GM21423 (cell line): ENCODE results near the gene ILF3.

Source experiments
- ATAC-seq: cut with Tn5 transposase; IDR thresholded peaks from one replicate; pipeline ENCODE4 v1.9.1; 2021; ENCODE audit warnings: mild to moderate bottlenecking, moderate library complexity; ENCODE audit not compliant: unreplicated experiment

Gene ILF3

DNA sequence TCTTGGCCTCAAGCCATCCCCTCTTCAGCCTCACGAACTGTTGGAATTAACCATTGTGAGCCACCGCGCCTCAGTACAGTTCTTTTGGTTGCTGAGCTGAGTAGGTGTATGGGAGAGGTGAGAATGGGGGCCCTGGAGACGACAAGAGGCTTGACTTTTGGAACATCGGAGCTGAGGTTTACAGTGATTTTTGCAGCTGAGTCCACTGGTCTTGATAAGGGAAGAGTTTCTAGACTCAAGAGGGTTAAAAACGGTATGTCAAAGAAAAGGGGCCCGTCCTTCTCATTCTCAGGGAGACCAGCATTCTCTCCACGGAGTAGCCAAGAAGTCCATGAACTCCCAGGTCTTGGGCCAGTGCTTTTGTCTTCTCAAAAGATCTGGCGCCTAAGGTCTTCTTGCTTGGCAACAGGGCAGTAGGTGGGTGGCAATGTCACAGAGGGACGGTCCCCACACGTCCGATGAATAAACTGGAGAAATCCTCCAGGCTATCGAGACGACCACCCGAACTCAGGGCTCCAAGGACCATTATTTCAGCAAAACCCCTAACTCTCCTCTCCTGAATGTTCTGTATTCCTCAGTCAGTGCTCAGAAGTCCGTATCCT, 40.7 kb downstream of the ILF3 start:
- no peak for ATAC-seq

DNA sequence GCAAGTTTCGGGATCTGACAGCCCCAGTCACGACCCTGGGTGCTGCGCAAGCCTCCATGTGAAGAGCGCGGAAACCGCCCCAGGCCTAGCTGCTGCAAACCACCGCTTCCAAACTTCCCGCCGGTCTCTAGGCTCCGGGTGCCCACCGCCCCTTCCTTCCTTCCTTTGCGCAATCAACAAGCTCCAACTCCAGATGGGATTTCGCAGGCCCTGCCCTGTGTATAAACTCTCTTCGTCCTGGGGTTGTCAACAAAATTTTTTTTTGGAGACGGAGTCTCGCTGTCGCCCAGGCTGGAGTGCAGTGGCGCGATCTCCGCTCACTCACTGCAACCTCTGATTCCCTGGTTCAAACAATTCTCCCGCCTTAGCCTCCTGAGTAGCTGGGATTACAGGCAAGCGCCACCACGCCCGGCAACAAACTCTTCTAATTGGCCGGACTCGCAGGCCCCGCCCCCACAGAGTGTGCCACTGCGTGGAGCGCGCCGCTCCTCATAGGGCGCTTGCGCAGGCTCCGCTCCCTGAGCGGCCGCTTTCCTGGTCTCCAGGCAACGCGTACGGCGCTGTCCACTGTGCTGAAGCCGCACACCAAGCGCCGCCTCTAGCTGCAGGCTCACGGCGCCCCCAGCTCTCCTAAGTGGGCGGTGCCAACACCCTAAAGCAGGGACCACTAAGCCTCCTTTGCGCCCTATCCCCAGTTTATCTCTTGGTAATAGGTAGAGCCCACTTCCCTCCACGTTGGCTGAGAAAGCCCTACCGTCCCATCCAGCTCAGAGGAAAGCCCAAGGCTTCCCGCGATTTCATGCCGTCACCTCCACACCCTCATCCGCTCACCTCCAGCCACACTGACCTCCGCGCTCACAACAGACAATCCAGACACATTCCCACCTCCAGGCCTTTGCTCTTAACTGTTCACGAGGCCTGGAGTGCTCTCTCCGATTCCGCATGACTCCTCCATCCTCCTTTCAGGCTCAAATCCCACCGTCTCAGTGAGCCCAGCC, 41.6 kb downstream of the ILF3 start:
- peak; percentile 79 for ATAC-seq

DNA sequence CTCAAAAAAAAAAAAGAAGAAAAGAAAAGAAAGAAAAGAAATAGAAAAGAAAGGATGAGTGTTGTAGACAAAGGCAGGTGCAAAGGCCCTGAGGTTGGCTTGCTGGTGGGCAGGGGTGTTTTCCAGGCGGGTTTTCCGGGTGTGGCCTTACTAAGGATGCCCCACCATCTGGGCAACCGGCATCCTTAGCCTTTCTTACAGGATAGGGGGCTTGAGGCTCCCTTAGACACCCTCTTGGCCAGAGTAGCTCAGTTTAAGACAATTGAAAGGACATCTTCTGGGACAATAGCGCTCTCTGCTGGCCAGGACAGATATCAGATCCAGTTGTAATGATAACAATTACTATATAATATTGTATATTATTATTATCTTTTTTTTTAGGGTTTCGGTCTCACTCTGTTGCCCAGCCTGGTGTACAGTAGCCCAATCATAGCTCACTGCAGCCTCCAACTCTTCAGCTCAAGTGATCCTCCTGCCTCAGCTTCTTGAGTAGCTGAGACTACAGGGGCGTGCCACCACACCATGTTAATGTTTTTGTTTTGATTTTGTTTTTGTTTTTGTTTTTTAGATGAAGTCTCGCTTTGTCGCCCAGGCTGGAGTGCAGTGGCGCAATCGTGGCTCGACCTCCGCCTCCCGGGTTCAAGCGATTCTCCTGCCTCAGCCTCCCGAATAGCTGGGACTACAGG, 45.6 kb downstream of the ILF3 start:
- ATAC-seq = no peak

DNA sequence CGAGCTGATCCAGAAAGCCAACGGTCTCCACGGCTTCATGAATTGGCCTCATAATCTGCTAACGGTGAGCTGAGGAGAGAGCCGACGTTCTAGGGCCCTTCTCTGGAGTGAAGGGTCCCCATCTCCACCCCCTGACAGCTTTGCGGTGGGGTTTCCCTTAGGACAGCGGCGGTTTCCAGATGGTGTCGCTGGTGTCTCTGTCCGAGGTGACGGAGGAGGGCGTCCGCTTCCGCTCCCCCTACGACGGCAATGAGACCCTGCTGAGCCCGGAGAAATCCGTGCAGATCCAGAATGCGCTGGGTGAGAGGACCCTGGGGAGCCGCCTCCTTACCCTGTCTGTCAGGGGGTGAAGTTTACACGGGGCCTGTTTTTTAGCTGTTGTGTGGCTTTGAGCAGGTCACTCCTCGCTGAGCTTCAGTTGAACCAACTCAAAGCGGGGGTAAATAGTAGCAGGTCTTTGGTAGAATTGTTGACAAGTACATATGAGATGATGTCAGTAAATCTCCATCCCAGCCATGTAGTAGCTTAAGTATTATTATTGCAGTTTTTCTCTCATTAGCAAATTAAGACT, 47.9 kb downstream of the ILF3 start:
- ATAC-seq = peak; percentile 42

DNA sequence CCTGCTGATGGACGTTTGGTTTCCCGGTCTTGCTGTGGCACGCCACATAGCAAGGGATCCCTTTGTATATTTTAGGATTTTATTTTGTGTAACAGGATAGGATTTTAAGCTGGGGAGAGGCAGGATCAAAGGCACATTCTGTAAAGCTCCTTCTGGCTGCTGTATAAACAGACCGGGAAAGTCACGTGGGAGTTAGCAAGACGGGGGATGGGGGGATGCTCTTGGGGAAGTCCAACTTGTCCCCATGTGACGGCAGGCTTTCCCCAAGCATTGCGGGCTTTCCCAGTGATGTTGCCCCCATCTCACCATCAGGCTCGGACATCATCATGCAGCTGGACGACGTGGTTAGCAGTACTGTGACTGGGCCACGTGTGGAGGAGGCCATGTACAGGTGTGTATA, 52.8 kb downstream of the ILF3 start:
- no peak for ATAC-seq

DNA sequence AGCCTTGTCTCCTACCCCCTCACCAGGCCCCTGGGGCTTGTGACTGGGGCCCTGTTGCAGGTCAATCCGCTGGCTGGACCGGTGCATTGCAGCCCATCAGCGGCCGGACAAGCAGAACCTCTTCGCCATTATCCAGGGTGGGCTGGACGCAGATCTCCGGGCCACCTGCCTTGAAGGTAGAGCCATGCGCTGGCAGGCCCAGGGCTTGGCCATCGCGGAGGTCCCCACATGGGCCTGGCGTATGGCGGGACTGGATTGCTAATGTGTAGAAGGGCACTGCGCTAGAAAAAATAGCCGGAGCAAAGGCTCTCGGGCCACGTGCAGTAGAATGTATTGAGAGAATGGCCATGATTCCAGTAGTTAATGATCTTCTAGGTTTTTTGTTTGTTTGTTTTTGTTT, 53.3 kb downstream of the ILF3 start:
- ATAC-seq = no peak

DNA sequence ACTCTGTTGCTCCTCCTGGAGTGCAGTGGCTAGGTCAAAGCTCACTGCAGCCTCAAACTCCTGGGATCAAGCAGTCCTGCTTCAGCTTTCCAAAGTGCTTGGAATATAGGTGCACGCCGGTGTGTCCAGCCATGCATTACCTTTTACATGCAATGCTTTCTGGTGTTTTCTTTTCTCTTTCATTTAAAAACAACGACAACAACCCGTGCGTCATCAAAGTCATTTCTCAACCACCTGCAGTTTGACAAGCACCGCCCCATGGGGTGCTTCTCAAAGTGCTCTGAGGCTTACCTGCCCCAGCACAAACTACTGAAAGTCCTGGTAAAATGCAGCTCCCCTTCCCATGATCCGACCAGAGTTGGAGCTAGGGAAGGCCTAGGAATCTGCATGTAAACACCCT, 54.1 kb downstream of the ILF3 start:
- ATAC-seq = no peak

DNA sequence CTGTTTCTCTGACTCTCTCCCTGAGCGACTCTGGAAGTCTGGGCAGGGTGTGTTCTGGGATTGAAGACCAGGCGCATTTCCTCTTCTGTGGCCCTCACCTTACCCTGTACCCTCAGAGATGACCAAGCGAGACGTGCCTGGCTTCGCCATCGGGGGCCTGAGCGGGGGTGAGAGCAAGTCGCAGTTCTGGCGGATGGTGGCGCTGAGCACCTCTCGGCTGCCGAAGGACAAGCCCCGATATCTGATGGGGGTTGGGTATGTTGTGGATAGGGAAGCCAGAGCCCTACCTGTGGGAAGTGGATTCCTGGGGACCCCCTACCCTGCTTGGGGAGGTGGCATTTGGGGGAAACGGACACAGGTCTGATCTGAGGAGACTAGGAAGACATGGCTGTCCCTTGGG, 57.9 kb downstream of the ILF3 start:
- ATAC-seq = no peak

DNA sequence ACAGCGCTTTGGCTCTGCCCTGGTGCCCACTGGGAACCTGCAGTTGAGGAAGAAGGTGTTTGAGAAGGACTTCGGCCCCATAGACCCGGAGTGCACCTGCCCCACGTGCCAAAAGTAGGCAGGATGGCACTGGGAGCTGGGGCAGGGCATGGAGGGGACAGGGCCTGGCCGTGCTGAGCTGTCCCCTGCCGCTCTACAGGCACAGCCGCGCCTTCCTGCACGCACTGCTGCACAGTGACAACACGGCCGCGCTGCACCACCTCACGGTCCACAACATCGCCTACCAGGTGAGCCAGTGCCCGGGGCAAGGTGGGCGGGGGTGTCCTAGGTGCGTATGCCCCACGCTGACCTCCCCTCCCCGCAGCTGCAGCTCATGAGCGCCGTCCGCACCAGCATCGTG, 58.6 kb downstream of the ILF3 start:
- ATAC-seq = no peak

DNA sequence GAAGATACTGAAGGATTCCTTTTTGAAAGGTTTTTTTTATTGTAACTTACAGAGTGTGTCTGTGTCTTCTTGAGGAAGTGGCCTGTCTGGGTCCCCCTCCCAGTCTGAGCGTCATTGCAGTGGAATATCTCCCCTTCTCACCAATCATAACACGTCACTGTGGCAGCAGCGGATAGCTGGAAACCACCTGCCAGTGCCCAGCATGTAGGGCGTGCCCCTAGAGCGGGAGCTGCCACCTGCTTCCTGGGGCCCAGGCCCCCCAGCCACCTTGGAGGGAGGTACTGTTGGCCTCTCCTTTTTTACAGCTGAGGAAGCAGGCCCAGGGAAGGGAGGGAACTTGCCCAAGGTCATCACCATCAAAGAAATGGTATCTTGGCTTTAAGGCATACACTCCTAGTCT, 59.2 kb downstream of the ILF3 start:
- ATAC-seq = no peak

DNA sequence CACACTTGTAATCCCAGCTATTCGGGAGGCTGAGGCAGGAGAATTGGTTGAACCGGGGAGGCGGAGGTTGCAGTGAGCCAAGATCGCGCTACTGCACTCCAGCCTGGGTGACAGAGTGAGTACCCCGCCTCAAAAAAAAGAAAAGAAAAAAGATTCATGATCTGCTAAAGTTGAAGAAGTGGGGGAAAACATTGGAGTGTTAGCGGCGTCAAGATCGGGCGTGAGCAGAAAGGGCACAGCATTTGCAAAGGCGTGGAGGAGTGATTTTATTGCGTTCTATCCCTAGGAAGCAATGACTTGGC, 62.9 kb downstream of the ILF3 start:
- no peak for ATAC-seq

DNA sequence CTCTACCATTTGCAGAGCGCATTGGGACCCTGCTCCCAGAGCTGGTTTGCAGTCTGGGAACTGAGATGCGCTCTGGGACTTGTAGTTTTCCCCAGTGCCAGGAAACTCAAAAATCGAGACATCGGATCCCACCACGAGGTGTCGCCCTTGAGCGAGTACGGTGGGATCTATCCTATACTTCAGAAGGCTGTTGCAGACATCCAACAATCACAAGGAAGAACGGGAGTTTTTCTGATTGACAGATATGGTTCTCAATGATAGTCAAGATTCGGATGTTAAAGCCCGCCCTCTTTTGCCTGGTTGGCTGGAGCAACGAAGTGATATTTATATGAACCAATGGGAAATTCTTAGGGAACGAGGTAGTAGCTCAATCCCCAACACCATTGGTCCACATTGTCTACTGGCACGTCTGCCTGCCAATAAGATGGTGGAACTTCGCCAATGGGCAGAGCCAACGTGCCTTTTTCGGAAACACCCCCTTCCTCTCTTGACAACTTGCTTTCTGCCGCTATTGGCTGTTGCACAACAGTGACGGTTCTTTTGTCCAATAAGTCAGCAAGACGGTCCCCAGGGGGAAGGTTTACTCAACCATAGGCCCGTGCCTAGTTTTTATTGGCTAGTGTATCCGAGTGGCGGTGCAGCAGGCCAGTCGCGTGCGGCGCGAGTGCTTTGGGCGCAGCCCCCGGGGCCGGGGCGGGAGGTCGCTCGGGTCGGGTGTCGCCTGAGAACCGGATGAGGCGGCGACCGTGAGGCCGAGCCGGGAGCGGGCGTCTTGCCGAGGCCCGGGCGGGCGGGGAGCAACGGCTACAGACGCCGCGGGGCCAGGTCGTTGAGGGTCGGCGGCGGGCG, 63.4 kb downstream of the ILF3 start, which contains the start of gene DNM2:
Gene DNM2, plus strand, starts transcription at position 724 of the 849 bp plus-strand sequence. CDS start 164 bp downstream, outside the sequence.
- peak; percentile 83 for ATAC-seq

DNA sequence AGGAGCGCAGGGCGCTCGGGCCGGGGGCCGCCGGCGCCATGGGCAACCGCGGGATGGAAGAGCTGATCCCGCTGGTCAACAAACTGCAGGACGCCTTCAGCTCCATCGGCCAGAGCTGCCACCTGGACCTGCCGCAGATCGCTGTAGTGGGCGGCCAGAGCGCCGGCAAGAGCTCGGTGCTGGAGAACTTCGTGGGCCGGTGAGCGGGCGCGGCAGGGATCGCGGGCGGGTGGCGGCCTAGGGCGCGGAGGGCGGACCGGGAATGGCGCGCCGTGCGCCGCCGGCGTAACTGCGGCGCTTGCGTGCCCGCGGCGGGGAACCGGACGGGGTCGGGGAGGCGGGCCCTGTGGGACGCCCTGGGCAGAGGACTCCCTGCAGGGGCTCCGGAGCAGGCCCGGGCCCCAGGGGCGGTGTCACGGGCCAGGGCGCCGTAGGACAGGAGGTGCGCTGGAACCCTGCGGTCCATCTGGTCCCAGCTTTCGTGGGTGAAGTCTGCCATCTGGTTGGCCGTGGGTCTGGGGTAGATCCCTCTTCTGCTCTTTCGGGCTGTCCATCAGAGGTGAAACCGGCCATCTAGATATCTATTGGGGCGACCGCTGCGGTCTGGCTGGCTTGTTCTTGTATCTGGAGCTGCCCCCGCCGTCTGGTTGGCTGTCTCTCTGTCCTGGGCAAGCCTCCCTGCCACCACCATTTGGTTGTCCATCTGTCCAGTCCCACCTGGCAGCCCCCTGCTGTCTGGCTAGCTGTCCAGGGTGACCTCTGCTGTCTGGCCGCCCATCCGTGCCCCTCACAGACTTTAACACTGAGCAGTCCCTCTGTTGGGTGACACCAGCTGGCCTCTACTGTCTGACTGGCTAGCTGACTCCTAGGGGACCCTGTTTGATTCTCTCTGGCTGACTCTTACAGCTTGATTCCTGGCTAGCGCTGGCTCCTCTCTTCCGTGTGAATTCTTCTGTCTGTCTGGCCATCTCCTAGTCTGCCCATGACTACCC, 64.4 kb downstream of the ILF3 start:
- peak; percentile 13 for ATAC-seq

DNA sequence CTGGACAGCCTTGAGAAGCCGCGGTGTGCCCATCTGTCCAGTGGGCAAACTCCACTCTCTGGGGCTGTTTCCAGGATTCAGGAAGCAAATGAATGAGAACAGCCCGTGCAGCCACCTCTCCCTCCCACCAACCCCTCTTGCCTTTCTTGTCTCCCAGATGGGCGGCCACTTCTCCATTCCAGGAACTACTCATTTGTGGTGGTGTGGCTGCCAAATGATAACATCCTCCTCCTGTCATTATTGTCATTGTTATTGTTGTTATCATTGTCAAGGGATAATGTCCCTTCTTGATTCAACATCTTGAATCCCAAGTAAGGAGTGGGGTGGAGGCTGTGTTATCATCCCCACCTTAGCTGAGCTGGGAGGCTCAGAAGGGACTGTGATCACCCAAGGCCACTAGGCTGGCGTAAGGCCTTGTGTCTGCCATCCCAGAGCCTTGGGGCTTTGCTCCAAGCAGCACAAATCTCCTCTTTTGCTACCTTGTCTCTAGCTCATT, 65.4 kb downstream of the ILF3 start:
- no peak for ATAC-seq

DNA sequence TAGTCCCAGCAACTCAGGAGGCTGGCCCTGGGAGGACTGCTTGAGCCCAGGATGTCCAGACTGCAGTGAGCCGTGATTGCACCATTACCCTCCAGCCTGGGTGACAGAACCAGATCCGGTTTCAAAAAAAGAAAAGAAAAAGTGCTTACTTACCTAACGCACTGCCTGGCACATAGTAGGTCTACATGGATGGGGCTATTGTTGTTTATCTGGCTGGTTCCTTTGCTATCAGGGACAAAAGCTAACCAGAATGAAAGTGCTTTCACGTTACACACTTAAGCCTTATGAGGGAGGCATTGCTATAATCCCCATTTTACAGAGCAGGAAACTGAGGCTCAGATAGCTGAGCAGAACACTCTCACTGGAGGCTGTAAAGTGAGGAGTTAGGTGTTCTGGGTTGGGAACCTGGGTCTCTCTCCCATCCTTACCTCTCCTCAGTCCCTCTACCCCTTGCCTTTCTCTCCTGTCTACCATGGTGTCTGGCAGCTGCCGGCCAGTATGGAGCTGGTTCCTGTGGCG, 66.5 kb downstream of the ILF3 start:
- ATAC-seq = no peak

DNA sequence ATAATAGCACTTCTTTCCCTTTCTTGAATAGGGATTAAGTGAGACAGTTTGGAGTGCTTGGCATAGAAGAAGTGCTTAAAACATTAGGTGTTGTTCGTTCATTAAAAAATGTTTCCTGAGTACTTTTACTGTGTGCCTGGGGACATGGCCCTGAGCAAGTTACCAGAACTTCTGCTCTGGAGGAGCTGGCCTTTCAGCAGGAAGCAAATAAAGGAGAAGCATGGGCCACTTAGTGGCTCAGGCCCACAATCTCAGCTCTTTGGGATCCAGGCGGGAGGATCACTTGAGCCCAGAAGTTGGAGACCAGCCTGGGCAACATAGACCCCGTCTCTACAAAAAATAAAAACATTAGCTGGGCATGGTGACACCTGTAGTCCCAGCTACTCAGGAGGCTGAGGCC, 69.4 kb downstream of the ILF3 start:
- no peak for ATAC-seq

DNA sequence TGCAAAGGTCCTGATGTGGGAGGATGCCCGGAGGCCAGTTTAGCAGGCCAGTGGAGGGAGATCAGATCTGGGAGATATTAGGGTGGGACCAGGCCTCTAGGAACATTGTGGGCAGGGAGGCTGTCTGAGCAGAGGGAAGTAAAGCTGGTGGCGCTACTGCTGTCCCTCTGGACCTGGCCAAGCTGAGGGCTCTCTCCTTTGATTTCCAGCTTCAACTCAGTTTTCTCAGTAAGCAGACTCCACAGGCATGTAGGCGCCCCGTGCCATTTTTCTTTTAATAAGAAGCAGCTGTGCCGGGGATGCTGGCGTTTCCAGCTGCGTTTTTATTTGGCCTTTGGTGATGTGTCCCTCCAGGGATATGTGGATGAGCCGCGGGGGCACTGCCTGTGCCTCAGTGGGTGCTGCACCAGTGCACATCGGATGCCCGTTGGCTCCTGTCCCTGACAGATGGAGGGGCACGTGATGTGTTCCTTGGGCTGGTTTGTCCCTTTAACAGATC, 70.5 kb downstream of the ILF3 start:
- ATAC-seq = no peak

DNA sequence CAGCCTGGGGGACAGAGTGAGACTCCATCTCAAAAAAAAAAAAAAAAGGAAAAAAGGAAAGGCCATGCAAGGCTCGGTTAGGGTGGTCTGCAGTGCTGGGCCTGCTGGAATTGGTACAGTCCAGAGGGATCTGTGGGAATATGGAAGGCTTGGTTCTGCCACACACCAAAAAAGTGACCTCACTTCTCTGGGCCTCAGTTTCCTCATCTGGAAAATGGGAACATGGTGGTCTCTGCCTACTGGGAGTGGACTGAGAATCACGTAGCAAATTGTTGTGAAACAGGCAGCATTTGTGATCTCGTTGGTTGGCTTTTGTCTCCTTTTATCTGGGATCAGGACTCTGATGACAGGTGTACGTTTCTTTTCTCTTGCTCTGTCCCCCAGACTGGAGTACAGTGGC, 71.3 kb downstream of the ILF3 start:
- ATAC-seq = no peak

DNA sequence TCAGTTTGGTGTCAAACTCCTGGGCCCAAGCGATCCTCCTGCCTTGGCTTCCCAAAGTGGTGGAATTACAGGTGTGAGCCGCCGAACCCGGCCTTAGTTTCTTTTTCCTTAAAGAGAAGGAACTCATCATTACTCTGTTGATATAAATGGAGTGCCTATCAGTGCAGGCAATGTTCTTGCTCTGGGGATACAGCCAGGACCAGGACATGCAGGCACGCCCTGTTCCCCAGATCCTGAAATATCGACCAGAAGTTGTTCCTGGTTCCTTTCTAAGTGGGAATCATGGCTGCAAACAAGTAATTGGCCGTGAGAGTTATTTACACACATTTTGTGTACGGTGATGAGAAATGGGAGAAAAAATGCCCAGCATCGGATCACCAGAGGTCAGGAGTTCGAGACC, 72.1 kb downstream of the ILF3 start:
- ATAC-seq = no peak
